SK-N-SH (cell line): ENCODE data around the gene PCDHGA5. TPM values are rescaled to one million over a fixed set of nuclear protein-coding genes. Genes with fewer than 3 reads are reported as not detected.
"Not testable (repeated sequence)": the region's sequence is repeated elsewhere in the genome, so short reads cannot be mapped to it uniquely, and the experiment has no call there.

Experiments
- CTCF ChIA-PET: fragments of 300-600, 350-600 bp; formaldehyde crosslinking; extraction: SDS; loops from one replicate; lab custom pipeline; 2021; lab: Yijun Ruan, JAX
- POLR2A ChIA-PET: fragments of 350-600 bp; sonication (Branson Sonifier 250); formaldehyde crosslinking; extraction: SDS; loops from one replicate; lab custom pipeline; 2020; ENCODE audit warnings: antibody characterized with exemption, inconsistent platforms; lab: Yijun Ruan, JAX
- DNase-seq: peaks from one replicate; pipeline ENCODE4 v3.0.0; 2012
- H2AFZ ChIP-seq: fragments of 200-600 bp; sonication (generic); 2 replicates; pipeline ENCODE4 v1.8.1; 2016; ENCODE audit warnings: antibody characterized with exemption, mild to moderate bottlenecking, low read depth
- H3F3A ChIP-seq: fragments of 200-600 bp; sonication (generic); replicated peaks from 2 replicates; pipeline ENCODE3; 2016; ENCODE audit warnings: antibody characterized with exemption, mild to moderate bottlenecking; ENCODE audit not compliant: insufficient read depth
- H3K27ac ChIP-seq, 2 experiments: fragments of 200-500 bp in 1 of 2; fragments of 200-600 bp in 1 of 2; sonication (Bioruptor generic) in 1 of 2; sonication (generic), shearing (Covaris generic) in 1 of 2; 2 replicates each; pipeline versions ENCODE4 v1.5.1 to v1.6.1; 2014 to 2016; ENCODE audit warnings: low read depth in 2 of 2, inconsistent platforms in 1 of 2, low read length in 1 of 2, mild to moderate bottlenecking in 1 of 2, mixed read lengths in 1 of 2
- H3K27me3 ChIP-seq: fragments of 200-600 bp; sonication (generic), shearing (Covaris generic); 2 replicates; pipeline ENCODE4 v1.6.1; 2016; ENCODE audit warnings: mixed run types; ENCODE audit not compliant: insufficient read depth
- H3K36me3 ChIP-seq, 2 experiments: fragments of 200-500 bp in 1 of 2; fragments of 200-600 bp in 1 of 2; sonication (Bioruptor generic) in 1 of 2; sonication (generic) in 1 of 2; replicated peaks in 1 of 2; 2 replicates each; pipeline versions ENCODE3 to v1.5.1; 2014 to 2016; ENCODE audit warnings: low read length in 1 of 2, mild to moderate bottlenecking in 1 of 2; ENCODE audit not compliant: insufficient read depth in 2 of 2, control insufficient read depth in 1 of 2
- H3K4me1 ChIP-seq, 2 experiments: fragments of 200-500 bp in 1 of 2; fragments of 200-600 bp in 1 of 2; sonication (Bioruptor generic) in 1 of 2; sonication (generic), shearing (Covaris generic) in 1 of 2; 2 replicates each; pipeline versions ENCODE4 v1.5.1 to v1.6.1; 2014 to 2016; ENCODE audit warnings: low read depth in 1 of 2, low read length in 1 of 2, mixed run types in 1 of 2; ENCODE audit not compliant: insufficient read depth in 2 of 2, control insufficient read depth in 1 of 2
- H3K4me2 ChIP-seq: fragments of 200-600 bp; sonication (generic), shearing (Covaris generic); 2 replicates; pipeline ENCODE4 v1.6.1; 2017; ENCODE audit warnings: mixed run types
- H3K4me3 ChIP-seq, 2 experiments: fragments of 200-500 bp in 1 of 2; fragments of 200-600 bp in 1 of 2; sonication (Bioruptor generic) in 1 of 2; sonication (generic), shearing (Covaris generic) in 1 of 2; 2 replicates each; pipeline versions ENCODE4 v1.5.1 to v1.8.1; 2014 to 2016; ENCODE audit warnings: low read depth in 2 of 2, inconsistent platforms in 1 of 2, low read length in 1 of 2, mild to moderate bottlenecking in 1 of 2, mixed read lengths in 1 of 2, moderate library complexity in 1 of 2
- H3K79me2 ChIP-seq: fragments of 200-600 bp; sonication (generic); 2 replicates; pipeline ENCODE4 v1.8.1; 2017; ENCODE audit warnings: mild to moderate bottlenecking; ENCODE audit not compliant: insufficient read depth
- H3K9ac ChIP-seq: fragments of 200-600 bp; sonication (generic); 2 replicates; pipeline ENCODE4 v1.6.1; 2017; ENCODE audit warnings: mixed run types
- H3K9me2 ChIP-seq: fragments of 200-600 bp; sonication (generic); 2 replicates; pipeline ENCODE4 v1.6.1; 2017; ENCODE audit warnings: mixed run types
- H3K9me3 ChIP-seq: fragments of 200-600 bp; sonication (generic); 2 replicates; pipeline ENCODE4 v1.6.1; 2017; ENCODE audit warnings: mixed run types, mild to moderate bottlenecking, moderate library complexity
- H4K20me1 ChIP-seq: fragments of 200-600 bp; sonication (generic); 2 replicates; pipeline ENCODE4 v1.6.1; 2017; ENCODE audit warnings: mild to moderate bottlenecking, mixed run types; ENCODE audit not compliant: insufficient read depth
- CTCF ChIP-seq: fragments of 200-600 bp; sonication (generic); IDR thresholded peaks from 2 replicates; pipeline ENCODE4 v1.6.1; 2017; ENCODE audit warnings: antibody characterized with exemption, mild to moderate bottlenecking, moderate library complexity
- ELF1 ChIP-seq: IDR thresholded peaks from 2 replicates; pipeline ENCODE4 v1.4.0; 2012
- EP300 ChIP-seq, 2 experiments: IDR thresholded peaks; 2 replicates each; pipeline versions ENCODE4 v1.4.0 to v1.6.1; 2012; ENCODE audit warnings: borderline replicate concordance in 1 of 2, low read depth in 1 of 2, low read length in 1 of 2
- GABPA ChIP-seq: IDR thresholded peaks from 2 replicates; pipeline ENCODE4 v1.4.0; 2012; ENCODE audit warnings: low read depth, mild to moderate bottlenecking
- JUND ChIP-seq: IDR thresholded peaks from 2 replicates; pipeline ENCODE4 v1.4.0; 2012
- POLR2AphosphoS5 ChIP-seq: IDR thresholded peaks from 2 replicates; pipeline ENCODE4 v1.6.1; 2012; ENCODE audit warnings: low read depth, low read length
- RAD21 ChIP-seq: IDR thresholded peaks from 2 replicates; pipeline ENCODE4 v1.6.1; 2012; ENCODE audit warnings: mild to moderate bottlenecking, low read length
- SMC3 ChIP-seq: IDR thresholded peaks from 2 replicates; pipeline ENCODE4 v1.6.1; 2012; ENCODE audit warnings: low read depth, low read length, improper control_type of control experiment
- USF2 ChIP-seq: fragments of 150-350 bp; IDR thresholded peaks from 2 replicates; pipeline ENCODE4 v1.6.1; 2017; ENCODE audit warnings: antibody characterized with exemption, low read length, low read depth, borderline replicate concordance
- ZBTB33 ChIP-seq: IDR thresholded peaks from 2 replicates; pipeline ENCODE4 v1.4.0; 2012; ENCODE audit warnings: low read depth, borderline replicate concordance
- WGBS: methylation state at CpG from one replicate; pipeline ENCODE4 v1.1.6; 2017; ENCODE audit warnings: low lambda C conversion rate; 5-methylcytosine and 5-hydroxymethylcytosine counted together
- polyA plus RNA-seq, 3 experiments: library from polyadenylated mRNA; depleted of rRNA; stranded (reverse); fragments of >200 nt; gene quantifications; 2 replicates each; pipeline ENCODE4 v1.2.3, GENCODE V29; 2012
- TF ChIP-seq, protein P1 (sequence below): IDR thresholded peaks from 2 replicates; pipeline ENCODE4 v1.4.0; 2012; ENCODE audit warnings: low read depth

PCDHGA5 gene
- polyA plus RNA-seq, 1 of the 3 experiments (the other 2 are of a cell fraction), result 0.71 TPM

DNA sequence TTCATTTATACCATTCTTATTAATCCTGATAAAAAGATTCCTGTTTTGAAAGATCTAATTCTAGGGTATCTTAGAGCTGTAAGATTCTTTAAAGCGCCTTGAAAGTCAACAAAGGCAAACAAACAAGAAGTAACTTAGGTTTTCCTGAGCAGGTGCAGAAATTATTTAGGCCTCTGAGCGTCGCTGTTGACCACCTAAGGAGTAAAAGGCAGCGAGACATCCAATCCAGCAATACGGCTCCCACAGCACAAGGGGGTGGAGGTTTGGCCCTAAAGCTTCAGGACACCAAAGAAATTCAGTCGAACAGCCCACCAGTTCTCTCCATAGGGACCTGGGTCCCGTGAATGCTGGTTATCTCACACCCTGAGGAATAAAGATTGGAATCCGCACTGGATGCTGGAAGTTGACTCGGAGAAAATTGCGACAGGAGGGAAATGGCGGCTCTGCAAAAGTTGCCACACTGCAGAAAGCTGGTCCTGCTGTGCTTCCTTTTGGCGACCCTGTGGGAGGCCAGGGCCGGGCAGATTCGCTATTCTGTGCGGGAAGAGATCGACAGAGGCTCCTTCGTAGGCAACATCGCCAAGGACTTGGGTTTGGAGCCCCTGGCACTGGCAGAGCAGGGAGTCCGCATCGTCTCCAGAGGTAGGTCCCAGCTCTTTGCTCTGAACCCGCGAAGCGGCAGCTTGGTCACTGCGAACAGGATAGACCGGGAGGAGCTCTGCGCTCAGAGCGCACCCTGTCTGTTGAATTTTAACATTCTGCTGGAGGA lies 25.2 kb upstream of the PCDHGA5 start, which contains the start of gene PCDHGA2:
PCDHGA2 (plus strand) TSS at position 223 of the 769 bp plus-strand sequence.
- H3K36me3 ChIP-seq, result no peaks in the 10 kb centered on the region
- 51% methylated on average over 16 of the region's 27 CpGs for WGBS
- H4K20me1 ChIP-seq, result no peaks in the 10 kb centered on the region
- no peaks in the 10 kb centered on the region for H3K79me2 ChIP-seq
- H3F3A ChIP-seq, result no peaks in the 10 kb centered on the region
- no peaks in the 10 kb centered on the region for H3K9me2 ChIP-seq
- no peaks in the 10 kb centered on the region for H3K4me1 ChIP-seq
- no peak within 1 kb of the TSS for H3K9ac ChIP-seq
- H3K4me2 ChIP-seq, result no peak within 1 kb of the TSS
- peak; percentile 46 for DNase-seq
- H3K27me3 ChIP-seq, result no peaks in the 10 kb centered on the region
- H3K9me3 ChIP-seq, result peaks cover 14% of the 10 kb centered on the region
- no peak within 1 kb of the TSS for H3K27ac ChIP-seq
- POLR2A ChIA-PET, result interaction anchor here (0.7 kb wide), 1 partner anchor 225 kb away, joined by 4 read pairs; no protein-coding TSS in a partner anchor
- CTCF ChIA-PET, result interaction anchor here (0.6 to 2.9 kb wide), 14 partner anchors 9 to 254 kb away, joined by 3 to 11 read pairs (median 5); partner anchors contain the start of genes PCDHB14, PCDHGA1 and TAF7
- no peak for TF ChIP-seq ZBTB33
- TF ChIP-seq CTCF, result peak; percentile 43
- peak; percentile 47 for TF ChIP-seq RAD21
- H2AFZ ChIP-seq, result no peak within 1 kb of the TSS
- peak within 1 kb of the TSS in 1 of 2 experiments; percentile 17; a peak in 1 of 4 replicates for H3K4me3 ChIP-seq

GRCh38 chr5:141340781-141341354 lies 23.1 kb upstream of the PCDHGA5 start:
- H3K9ac ChIP-seq, H3K4me2 ChIP-seq, H3F3A ChIP-seq, H3K9me2 ChIP-seq, H4K20me1 ChIP-seq, POLR2A ChIA-PET, H3K36me3 ChIP-seq, H3K4me3 ChIP-seq, H3K27ac ChIP-seq, H3K79me2 ChIP-seq, H2AFZ ChIP-seq, H3K27me3 ChIP-seq, DNase-seq, H3K4me1 ChIP-seq, H3K9me3 ChIP-seq: not testable (repeated sequence)
- WGBS, result 61% methylated on average over 27 of the region's 45 CpGs
- CTCF ChIA-PET, result interaction anchor here (2.9 kb wide), 1 partner anchor 217 kb away, joined by 11 read pairs; no protein-coding TSS in a partner anchor

DNA sequence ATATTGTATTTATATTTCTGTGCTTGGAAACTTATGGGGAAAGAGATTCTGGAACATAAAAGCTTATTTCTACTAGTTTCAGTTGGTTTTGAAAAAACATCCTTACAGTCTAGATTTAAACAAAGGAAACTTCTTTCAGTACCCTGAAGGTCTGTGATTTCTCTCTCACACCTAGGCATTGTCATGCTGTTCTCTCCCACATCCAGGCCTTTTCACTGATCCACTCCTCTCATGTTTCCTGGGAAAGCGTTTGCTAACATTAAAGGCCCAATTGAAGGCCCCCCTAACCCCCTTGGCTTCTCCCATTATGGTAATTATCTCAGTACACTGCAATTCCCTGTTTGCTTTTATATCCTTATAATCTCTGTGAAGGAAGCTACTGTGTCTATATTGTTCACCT lies 21.2 kb upstream of the PCDHGA5 start:
- Histone ChIP-seq H3K9me3 (no peaks in the 10 kb centered on the region), H3K27me3 (no peaks in the 10 kb centered on the region), H3K79me2 (no peaks in the 10 kb centered on the region), H2AFZ (no peak overlapping the region), H3K36me3 (no peaks in the 10 kb centered on the region), H3K4me2 (no peak overlapping the region), H3F3A (no peaks in the 10 kb centered on the region), H4K20me1 (no peaks in the 10 kb centered on the region), H3K4me1 (no peaks in the 10 kb centered on the region), H3K27ac (no peak overlapping the region), H3K9me2 (no peaks in the 10 kb centered on the region), H3K4me3 (no peak overlapping the region), H3K9ac (no peak overlapping the region)
- CTCF ChIA-PET, result interaction anchor here (1.2 to 2.0 kb wide), 4 partner anchors 13 to 221 kb away, joined by 3 to 6 read pairs (median 4); partner anchors contain the start of genes PCDHGA1 and PCDHGB7
- POLR2A ChIA-PET, result no interaction called here
- 0% methylated on average over 1 of the region's 1 CpG for WGBS
- DNase-seq, result no peak
- TF ChIP-seq POLR2AphosphoS5, result no peak
- no peak for TF ChIP-seq SMC3
- no peak for TF ChIP-seq ELF1
- no peak for TF ChIP-seq GABPA
- TF ChIP-seq, protein P1, sequence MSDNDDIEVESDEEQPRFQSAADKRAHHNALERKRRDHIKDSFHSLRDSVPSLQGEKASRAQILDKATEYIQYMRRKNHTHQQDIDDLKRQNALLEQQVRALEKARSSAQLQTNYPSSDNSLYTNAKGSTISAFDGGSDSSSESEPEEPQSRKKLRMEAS, result no peak
- TF ChIP-seq USF2, result no peak
- TF ChIP-seq JUND, result no peak
- no peak for TF ChIP-seq EP300 (IDR thresholded peaks at IDR 0.05; ENCODE audit: borderline replicate concordance in 1 of 2, low read depth in 1 of 2, low read length in 1 of 2)
